ENCODE data around the gene SEPHS2.
"Not testable (repeated sequence)": the region's sequence is repeated elsewhere in the genome, so short reads cannot be mapped to it uniquely, and the experiment has no call there.

DNA sequence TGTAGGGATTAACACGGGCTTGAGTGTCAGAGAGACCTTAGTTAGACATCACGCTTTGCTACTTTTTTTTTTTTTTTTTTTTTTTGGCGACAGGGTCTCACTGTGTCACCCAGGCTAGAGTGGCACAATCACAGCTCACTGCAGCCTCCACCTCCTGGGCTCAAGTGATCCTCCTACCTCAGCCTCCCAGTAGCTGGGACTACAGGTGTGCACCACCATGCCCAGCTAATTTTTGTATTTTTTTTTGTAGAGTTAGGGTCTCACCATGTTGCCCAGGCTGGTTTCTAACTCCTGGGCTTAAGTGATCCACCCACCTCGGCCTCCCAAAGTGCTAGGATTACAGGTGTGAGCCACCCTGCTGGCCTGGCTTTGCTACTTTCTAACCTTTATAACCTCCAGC is 49.0 kb downstream of the SEPHS2 start:
- TF ChIP-seq EZH2phosphoT487 (IDR thresholded peaks at IDR 0.05; ENCODE audit: borderline replicate concordance), result not testable (repeated sequence)
- TF ChIP-seq, protein P1, sequence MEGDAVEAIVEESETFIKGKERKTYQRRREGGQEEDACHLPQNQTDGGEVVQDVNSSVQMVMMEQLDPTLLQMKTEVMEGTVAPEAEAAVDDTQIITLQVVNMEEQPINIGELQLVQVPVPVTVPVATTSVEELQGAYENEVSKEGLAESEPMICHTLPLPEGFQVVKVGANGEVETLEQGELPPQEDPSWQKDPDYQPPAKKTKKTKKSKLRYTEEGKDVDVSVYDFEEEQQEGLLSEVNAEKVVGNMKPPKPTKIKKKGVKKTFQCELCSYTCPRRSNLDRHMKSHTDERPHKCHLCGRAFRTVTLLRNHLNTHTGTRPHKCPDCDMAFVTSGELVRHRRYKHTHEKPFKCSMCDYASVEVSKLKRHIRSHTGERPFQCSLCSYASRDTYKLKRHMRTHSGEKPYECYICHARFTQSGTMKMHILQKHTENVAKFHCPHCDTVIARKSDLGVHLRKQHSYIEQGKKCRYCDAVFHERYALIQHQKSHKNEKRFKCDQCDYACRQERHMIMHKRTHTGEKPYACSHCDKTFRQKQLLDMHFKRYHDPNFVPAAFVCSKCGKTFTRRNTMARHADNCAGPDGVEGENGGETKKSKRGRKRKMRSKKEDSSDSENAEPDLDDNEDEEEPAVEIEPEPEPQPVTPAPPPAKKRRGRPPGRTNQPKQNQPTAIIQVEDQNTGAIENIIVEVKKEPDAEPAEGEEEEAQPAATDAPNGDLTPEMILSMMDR (conservative IDR thresholded peaks at IDR 0.05; ENCODE audit: low read length), result not testable (repeated sequence)

Data from Loucy (cell line).